ENCODE measurements around the gene BTBD7.

DNA sequence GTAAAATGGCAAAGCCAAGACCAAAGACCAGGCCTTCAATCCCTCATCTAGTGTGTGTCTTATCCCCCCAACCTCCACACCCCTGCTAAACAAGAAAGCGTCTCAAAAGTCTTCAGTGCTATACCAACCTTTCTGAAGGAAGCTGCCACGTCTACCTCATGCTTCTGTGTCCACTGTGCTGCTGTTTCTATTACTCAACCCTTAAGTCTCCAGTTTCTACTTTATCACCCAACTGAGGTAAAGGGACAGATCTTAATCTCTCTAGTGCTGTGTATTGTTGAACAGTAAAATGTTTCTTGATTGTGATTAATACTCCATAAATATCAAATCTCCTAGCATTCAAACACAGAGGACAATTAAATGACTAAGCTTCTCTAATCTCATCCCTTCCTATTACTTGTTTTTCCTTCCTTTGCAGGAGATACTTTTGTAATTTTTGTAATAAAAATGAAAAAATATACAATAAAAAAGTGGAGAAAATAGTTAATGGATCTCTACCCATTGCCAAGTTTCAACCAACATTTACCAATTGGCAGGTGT is 23.3 kb downstream of the BTBD7 start:
- TF ChIP-seq, protein P1, sequence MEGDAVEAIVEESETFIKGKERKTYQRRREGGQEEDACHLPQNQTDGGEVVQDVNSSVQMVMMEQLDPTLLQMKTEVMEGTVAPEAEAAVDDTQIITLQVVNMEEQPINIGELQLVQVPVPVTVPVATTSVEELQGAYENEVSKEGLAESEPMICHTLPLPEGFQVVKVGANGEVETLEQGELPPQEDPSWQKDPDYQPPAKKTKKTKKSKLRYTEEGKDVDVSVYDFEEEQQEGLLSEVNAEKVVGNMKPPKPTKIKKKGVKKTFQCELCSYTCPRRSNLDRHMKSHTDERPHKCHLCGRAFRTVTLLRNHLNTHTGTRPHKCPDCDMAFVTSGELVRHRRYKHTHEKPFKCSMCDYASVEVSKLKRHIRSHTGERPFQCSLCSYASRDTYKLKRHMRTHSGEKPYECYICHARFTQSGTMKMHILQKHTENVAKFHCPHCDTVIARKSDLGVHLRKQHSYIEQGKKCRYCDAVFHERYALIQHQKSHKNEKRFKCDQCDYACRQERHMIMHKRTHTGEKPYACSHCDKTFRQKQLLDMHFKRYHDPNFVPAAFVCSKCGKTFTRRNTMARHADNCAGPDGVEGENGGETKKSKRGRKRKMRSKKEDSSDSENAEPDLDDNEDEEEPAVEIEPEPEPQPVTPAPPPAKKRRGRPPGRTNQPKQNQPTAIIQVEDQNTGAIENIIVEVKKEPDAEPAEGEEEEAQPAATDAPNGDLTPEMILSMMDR (IDR thresholded peaks at IDR 0.05 in 2 of 3, conservative IDR thresholded peaks at IDR 0.05 in 1 of 3; ENCODE audit: borderline replicate concordance in 1 of 3, insufficient read depth in 1 of 3, low read depth in 2 of 3, low read length in 2 of 3): no peak
- TF ChIP-seq, protein P2, sequence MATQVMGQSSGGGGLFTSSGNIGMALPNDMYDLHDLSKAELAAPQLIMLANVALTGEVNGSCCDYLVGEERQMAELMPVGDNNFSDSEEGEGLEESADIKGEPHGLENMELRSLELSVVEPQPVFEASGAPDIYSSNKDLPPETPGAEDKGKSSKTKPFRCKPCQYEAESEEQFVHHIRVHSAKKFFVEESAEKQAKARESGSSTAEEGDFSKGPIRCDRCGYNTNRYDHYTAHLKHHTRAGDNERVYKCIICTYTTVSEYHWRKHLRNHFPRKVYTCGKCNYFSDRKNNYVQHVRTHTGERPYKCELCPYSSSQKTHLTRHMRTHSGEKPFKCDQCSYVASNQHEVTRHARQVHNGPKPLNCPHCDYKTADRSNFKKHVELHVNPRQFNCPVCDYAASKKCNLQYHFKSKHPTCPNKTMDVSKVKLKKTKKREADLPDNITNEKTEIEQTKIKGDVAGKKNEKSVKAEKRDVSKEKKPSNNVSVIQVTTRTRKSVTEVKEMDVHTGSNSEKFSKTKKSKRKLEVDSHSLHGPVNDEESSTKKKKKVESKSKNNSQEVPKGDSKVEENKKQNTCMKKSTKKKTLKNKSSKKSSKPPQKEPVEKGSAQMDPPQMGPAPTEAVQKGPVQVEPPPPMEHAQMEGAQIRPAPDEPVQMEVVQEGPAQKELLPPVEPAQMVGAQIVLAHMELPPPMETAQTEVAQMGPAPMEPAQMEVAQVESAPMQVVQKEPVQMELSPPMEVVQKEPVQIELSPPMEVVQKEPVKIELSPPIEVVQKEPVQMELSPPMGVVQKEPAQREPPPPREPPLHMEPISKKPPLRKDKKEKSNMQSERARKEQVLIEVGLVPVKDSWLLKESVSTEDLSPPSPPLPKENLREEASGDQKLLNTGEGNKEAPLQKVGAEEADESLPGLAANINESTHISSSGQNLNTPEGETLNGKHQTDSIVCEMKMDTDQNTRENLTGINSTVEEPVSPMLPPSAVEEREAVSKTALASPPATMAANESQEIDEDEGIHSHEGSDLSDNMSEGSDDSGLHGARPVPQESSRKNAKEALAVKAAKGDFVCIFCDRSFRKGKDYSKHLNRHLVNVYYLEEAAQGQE (IDR thresholded peaks at IDR 0.05; ENCODE audit: low read depth): no peak
- TF ChIP-seq ZNF274 (IDR thresholded peaks at IDR 0.05; ENCODE audit: low read depth, low read length) (no peak), SP1 (IDR thresholded peaks at IDR 0.05; ENCODE audit: low read depth) (no peak), POLR2AphosphoS5 (IDR thresholded peaks at IDR 0.05; ENCODE audit: low read depth, low read length) (no peak), RAD21 (IDR thresholded peaks at IDR 0.05; ENCODE audit: low read depth) (no peak), YY1 (IDR thresholded peaks at IDR 0.05; ENCODE audit: extremely low read depth, insufficient replicate concordance, low read depth, low read length) (no peak), EZH2 (IDR thresholded peaks at IDR 0.05) (no peak), SIN3A (IDR thresholded peaks at IDR 0.05; ENCODE audit: low read depth) (no peak), EZH2phosphoT487 (IDR thresholded peaks at IDR 0.05; ENCODE audit: borderline replicate concordance) (no peak), POLR2A (IDR thresholded peaks at IDR 0.05; ENCODE audit: borderline replicate concordance, extremely low read depth, insufficient read depth, insufficient read length) (no peak), JUND (IDR thresholded peaks at IDR 0.05) (no peak)
- TF ChIP-seq, protein P3, sequence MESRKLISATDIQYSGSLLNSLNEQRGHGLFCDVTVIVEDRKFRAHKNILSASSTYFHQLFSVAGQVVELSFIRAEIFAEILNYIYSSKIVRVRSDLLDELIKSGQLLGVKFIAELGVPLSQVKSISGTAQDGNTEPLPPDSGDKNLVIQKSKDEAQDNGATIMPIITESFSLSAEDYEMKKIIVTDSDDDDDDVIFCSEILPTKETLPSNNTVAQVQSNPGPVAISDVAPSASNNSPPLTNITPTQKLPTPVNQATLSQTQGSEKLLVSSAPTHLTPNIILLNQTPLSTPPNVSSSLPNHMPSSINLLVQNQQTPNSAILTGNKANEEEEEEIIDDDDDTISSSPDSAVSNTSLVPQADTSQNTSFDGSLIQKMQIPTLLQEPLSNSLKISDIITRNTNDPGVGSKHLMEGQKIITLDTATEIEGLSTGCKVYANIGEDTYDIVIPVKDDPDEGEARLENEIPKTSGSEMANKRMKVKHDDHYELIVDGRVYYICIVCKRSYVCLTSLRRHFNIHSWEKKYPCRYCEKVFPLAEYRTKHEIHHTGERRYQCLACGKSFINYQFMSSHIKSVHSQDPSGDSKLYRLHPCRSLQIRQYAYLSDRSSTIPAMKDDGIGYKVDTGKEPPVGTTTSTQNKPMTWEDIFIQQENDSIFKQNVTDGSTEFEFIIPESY (IDR thresholded peaks at IDR 0.05; ENCODE audit: extremely low read depth, insufficient replicate concordance, low read length): no peak
- TF ChIP-seq, protein P4, sequence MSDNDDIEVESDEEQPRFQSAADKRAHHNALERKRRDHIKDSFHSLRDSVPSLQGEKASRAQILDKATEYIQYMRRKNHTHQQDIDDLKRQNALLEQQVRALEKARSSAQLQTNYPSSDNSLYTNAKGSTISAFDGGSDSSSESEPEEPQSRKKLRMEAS (IDR thresholded peaks at IDR 0.05): no peak
